H1 (cell line): Measurements from ENCODE around the gene FEV. TPM values are rescaled to one million over a fixed set of nuclear protein-coding genes. Genes with fewer than 3 reads are reported as not detected.
A peak's percentile ranks its signal among the peaks of the same experiment; 100 is the strongest.

Experiments
- CTBP2 ChIP-seq: IDR thresholded peaks from 2 replicates; pipeline ENCODE4 v1.7.0; 2011; ENCODE audit warnings: borderline replicate concordance, mild to moderate bottlenecking, moderate library complexity, mixed read lengths, low read length; ENCODE audit not compliant: insufficient read depth, insufficient read length
- EZH2 ChIP-seq: fragments of 200-600 bp; sonication (generic); IDR thresholded peaks from 2 replicates; pipeline ENCODE4 v1.7.1; 2012; ENCODE audit warnings: low read depth, mild to moderate bottlenecking, moderate library complexity, low read length, inconsistent platforms; ENCODE audit not compliant: severe bottlenecking
- FOSL1 ChIP-seq: IDR thresholded peaks from 2 replicates; pipeline ENCODE4 v1.6.1; 2011; ENCODE audit warnings: mild to moderate bottlenecking, low read depth, low read length, moderate library complexity; ENCODE audit not compliant: insufficient read depth
- GTF2F1 ChIP-seq: IDR thresholded peaks from 2 replicates; pipeline ENCODE4 v1.6.1; 2012; ENCODE audit warnings: low read depth, low read length, improper control_type of control experiment, borderline replicate concordance
- HDAC2 ChIP-seq, 2 experiments: fragments of 300-600 bp in 1 of 2; sonication (generic) in 1 of 2; IDR thresholded peaks; 2 replicates each; pipeline ENCODE4 v1.6.1; 2011 to 2012; ENCODE audit warnings: low read depth in 2 of 2, low read length in 2 of 2, mild to moderate bottlenecking in 2 of 2, moderate library complexity in 2 of 2, borderline replicate concordance in 1 of 2, inconsistent platforms in 1 of 2
- POU5F1 ChIP-seq: IDR thresholded peaks from 2 replicates; pipeline ENCODE4 v1.6.1; 2011; ENCODE audit warnings: low read depth, mild to moderate bottlenecking, low read length, moderate library complexity
- SIX5 ChIP-seq: IDR thresholded peaks from 2 replicates; pipeline ENCODE4 v1.6.1; 2011; ENCODE audit warnings: mild to moderate bottlenecking, low read depth, low read length
- SP1 ChIP-seq: IDR thresholded peaks from 2 replicates; pipeline ENCODE4 v1.6.1; 2011; ENCODE audit warnings: low read depth, low read length
- SUZ12 ChIP-seq: fragments of 200-600 bp; sonication (generic); IDR thresholded peaks from 2 replicates; pipeline ENCODE4 v1.6.1; 2012; ENCODE audit warnings: mild to moderate bottlenecking, inconsistent platforms, low read length, moderate library complexity, mixed read lengths
- ZNF274 ChIP-seq: IDR thresholded peaks from 2 replicates; pipeline ENCODE4 v1.7.0; 2012; ENCODE audit warnings: low read length, borderline replicate concordance; ENCODE audit errors: extremely low read depth
- polyA plus RNA-seq, 7 experiments: library from polyadenylated mRNA; depleted of rRNA in 3 of 7; stranded (reverse) in 5 of 7; unstranded in 2 of 7; fragments of >200 nt in 5 of 7; fragments of 200-250 nt in 2 of 7; gene quantifications; 1 replicate in 5 of 7; 2 replicates in 1 of 7; 4 replicates in 1 of 7; pipeline versions ENCODE4 v1.2.1 to v1.2.3, GENCODE V29; 2011 to 2013; ENCODE audit warnings: missing spikeins in 2 of 7, mixed read lengths in 2 of 7
- total RNA-seq: library from RNA; stranded (reverse); fragmentation: NEBNext Ultra II Directional; extraction: Animal tissue kit (Norgen Biotek cat#: 25700); gene quantifications from 2 replicates; pipeline ENCODE4 v1.2.1, GENCODE V29; 2021
- TF ChIP-seq, protein P1 (sequence below): fragments of 300-600 bp; sonication (generic); IDR thresholded peaks from 2 replicates; pipeline ENCODE4 v1.7.1; 2012; ENCODE audit warnings: low read length, moderate library complexity, mild to moderate bottlenecking, inconsistent platforms; ENCODE audit not compliant: insufficient replicate concordance

Gene FEV
- total and polyA plus RNA-seq, 2 of the 8 experiments (the other 6 are each of a cell fraction or from before 2014, with no cell fraction given): not detected

DNA sequence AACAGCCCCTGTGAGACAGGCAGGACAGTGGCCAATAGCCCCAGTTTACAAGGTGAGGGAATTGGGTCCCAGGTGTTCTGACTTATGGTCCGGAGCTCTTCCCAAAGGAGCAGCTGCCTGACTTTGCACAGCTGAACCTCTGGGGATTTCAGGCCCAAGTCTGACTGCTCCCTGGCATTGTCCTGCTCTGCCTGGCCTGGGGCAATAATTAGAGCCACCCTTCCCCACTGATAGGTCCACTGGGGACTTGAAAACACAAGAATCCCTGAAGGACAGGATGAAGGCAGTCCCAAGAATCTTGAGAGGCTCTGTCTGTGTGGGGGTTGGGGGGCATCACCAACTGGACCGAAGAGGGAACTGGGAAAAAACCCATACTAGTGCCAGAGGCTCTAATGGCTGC, 3.7 kb upstream of the FEV start (continued):
- TF ChIP-seq, protein P1, sequence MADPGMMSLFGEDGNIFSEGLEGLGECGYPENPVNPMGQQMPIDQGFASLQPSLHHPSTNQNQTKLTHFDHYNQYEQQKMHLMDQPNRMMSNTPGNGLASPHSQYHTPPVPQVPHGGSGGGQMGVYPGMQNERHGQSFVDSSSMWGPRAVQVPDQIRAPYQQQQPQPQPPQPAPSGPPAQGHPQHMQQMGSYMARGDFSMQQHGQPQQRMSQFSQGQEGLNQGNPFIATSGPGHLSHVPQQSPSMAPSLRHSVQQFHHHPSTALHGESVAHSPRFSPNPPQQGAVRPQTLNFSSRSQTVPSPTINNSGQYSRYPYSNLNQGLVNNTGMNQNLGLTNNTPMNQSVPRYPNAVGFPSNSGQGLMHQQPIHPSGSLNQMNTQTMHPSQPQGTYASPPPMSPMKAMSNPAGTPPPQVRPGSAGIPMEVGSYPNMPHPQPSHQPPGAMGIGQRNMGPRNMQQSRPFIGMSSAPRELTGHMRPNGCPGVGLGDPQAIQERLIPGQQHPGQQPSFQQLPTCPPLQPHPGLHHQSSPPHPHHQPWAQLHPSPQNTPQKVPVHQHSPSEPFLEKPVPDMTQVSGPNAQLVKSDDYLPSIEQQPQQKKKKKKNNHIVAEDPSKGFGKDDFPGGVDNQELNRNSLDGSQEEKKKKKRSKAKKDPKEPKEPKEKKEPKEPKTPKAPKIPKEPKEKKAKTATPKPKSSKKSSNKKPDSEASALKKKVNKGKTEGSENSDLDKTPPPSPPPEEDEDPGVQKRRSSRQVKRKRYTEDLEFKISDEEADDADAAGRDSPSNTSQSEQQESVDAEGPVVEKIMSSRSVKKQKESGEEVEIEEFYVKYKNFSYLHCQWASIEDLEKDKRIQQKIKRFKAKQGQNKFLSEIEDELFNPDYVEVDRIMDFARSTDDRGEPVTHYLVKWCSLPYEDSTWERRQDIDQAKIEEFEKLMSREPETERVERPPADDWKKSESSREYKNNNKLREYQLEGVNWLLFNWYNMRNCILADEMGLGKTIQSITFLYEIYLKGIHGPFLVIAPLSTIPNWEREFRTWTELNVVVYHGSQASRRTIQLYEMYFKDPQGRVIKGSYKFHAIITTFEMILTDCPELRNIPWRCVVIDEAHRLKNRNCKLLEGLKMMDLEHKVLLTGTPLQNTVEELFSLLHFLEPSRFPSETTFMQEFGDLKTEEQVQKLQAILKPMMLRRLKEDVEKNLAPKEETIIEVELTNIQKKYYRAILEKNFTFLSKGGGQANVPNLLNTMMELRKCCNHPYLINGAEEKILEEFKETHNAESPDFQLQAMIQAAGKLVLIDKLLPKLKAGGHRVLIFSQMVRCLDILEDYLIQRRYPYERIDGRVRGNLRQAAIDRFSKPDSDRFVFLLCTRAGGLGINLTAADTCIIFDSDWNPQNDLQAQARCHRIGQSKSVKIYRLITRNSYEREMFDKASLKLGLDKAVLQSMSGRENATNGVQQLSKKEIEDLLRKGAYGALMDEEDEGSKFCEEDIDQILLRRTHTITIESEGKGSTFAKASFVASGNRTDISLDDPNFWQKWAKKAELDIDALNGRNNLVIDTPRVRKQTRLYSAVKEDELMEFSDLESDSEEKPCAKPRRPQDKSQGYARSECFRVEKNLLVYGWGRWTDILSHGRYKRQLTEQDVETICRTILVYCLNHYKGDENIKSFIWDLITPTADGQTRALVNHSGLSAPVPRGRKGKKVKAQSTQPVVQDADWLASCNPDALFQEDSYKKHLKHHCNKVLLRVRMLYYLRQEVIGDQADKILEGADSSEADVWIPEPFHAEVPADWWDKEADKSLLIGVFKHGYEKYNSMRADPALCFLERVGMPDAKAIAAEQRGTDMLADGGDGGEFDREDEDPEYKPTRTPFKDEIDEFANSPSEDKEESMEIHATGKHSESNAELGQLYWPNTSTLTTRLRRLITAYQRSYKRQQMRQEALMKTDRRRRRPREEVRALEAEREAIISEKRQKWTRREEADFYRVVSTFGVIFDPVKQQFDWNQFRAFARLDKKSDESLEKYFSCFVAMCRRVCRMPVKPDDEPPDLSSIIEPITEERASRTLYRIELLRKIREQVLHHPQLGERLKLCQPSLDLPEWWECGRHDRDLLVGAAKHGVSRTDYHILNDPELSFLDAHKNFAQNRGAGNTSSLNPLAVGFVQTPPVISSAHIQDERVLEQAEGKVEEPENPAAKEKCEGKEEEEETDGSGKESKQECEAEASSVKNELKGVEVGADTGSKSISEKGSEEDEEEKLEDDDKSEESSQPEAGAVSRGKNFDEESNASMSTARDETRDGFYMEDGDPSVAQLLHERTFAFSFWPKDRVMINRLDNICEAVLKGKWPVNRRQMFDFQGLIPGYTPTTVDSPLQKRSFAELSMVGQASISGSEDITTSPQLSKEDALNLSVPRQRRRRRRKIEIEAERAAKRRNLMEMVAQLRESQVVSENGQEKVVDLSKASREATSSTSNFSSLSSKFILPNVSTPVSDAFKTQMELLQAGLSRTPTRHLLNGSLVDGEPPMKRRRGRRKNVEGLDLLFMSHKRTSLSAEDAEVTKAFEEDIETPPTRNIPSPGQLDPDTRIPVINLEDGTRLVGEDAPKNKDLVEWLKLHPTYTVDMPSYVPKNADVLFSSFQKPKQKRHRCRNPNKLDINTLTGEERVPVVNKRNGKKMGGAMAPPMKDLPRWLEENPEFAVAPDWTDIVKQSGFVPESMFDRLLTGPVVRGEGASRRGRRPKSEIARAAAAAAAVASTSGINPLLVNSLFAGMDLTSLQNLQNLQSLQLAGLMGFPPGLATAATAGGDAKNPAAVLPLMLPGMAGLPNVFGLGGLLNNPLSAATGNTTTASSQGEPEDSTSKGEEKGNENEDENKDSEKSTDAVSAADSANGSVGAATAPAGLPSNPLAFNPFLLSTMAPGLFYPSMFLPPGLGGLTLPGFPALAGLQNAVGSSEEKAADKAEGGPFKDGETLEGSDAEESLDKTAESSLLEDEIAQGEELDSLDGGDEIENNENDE: no peak
- TF ChIP-seq FOSL1 (no peak), HDAC2 (IDR thresholded peaks at IDR 0.05; ENCODE audit: borderline replicate concordance in 1 of 2, low read depth in 2 of 2, low read length in 2 of 2) (no peak), EZH2 (peak; percentile 50), POU5F1 (no peak), ZNF274 (no peak), SIX5 (no peak), SUZ12 (peak; percentile 55; the same call in 1 of the 2 replicates), GTF2F1 (no peak), SP1 (no peak), CTBP2 (no peak)
